Neutrophil (primary cell): Measurements from ENCODE around the gene ZNF493.

Experiments
- H3K27ac ChIP-seq: fragments of 200-600 bp; sonication (generic); 2 replicates; pipeline ENCODE4 v1.5.1; 2016; ENCODE audit warnings: mild to moderate bottlenecking, moderate library complexity
- H3K27me3 ChIP-seq: fragments of 200-600 bp; sonication (generic); 2 replicates; pipeline ENCODE4 v1.6.0; 2016; ENCODE audit warnings: mild to moderate bottlenecking
- H3K36me3 ChIP-seq: fragments of 200-600 bp; sonication (generic); 2 replicates; pipeline ENCODE4 v1.5.1; 2017
- H3K4me1 ChIP-seq, 2 experiments: fragments of 200-600 bp in 1 of 2; sonication (generic) in 1 of 2; 1 replicate in 1 of 2; 2 replicates in 1 of 2; pipeline versions ENCODE4 v1.5.1 to v1.6.1; 2013 to 2016; ENCODE audit warnings: low read depth in 1 of 2, low read length in 1 of 2, mild to moderate bottlenecking in 1 of 2, moderate library complexity in 1 of 2; ENCODE audit not compliant: control insufficient read depth in 1 of 2, insufficient read depth in 1 of 2
- H3K4me3 ChIP-seq, 2 experiments: fragments of 200-600 bp in 1 of 2; sonication (generic) in 1 of 2; 1 replicate in 1 of 2; 2 replicates in 1 of 2; pipeline ENCODE4 v1.5.1; 2013 to 2016; ENCODE audit warnings: low read depth in 1 of 2, low read length in 1 of 2, mild to moderate bottlenecking in 1 of 2, moderate library complexity in 1 of 2
- H3K9me3 ChIP-seq: fragments of 200-600 bp; sonication (generic); 2 replicates; pipeline ENCODE4 v1.5.1; 2016
- TF ChIP-seq, protein P1 (sequence below): fragments of 200-600 bp; sonication (generic); IDR thresholded peaks from 2 replicates; pipeline ENCODE4 v1.5.1; 2016; ENCODE audit warnings: antibody characterized with exemption

Gene ZNF493

DNA sequence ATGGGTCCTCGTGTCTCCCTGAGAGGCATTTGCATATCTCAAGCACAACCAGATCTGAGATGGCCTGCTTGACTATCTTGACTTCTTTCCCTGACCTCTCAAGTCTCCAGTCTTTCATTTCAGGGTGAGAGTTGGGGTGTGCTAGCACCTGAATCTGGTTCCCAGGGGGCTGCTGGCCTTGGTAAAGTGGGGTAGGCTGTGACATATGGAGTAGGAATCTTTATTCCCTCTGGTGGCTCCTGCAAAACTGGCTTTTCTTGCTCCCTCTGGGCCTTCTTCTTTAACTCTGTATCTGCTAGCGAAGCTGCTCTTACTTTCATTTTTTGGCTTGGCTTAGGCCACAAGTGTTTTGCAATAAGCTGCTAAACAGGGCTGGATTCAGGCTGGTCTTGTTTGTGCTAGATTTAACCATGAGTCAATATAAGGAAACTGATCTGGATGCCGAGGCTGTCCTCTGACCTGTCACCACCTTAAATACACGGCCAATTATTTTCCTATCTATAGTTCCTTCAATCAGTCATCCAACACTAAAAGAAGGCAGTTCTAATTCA lies 42.3 kb downstream of the ZNF493 start:
- TF ChIP-seq, protein P1, sequence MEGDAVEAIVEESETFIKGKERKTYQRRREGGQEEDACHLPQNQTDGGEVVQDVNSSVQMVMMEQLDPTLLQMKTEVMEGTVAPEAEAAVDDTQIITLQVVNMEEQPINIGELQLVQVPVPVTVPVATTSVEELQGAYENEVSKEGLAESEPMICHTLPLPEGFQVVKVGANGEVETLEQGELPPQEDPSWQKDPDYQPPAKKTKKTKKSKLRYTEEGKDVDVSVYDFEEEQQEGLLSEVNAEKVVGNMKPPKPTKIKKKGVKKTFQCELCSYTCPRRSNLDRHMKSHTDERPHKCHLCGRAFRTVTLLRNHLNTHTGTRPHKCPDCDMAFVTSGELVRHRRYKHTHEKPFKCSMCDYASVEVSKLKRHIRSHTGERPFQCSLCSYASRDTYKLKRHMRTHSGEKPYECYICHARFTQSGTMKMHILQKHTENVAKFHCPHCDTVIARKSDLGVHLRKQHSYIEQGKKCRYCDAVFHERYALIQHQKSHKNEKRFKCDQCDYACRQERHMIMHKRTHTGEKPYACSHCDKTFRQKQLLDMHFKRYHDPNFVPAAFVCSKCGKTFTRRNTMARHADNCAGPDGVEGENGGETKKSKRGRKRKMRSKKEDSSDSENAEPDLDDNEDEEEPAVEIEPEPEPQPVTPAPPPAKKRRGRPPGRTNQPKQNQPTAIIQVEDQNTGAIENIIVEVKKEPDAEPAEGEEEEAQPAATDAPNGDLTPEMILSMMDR = no peak
- Histone ChIP-seq H3K36me3 (no peaks in the 10 kb centered on the region), H3K27ac (no peak overlapping the region), H3K27me3 (no peaks in the 10 kb centered on the region), H3K9me3 (peaks cover 17% of the 10 kb centered on the region), H3K4me1 (no peaks in the 10 kb centered on the region), H3K4me3 (no peak overlapping the region)

DNA sequence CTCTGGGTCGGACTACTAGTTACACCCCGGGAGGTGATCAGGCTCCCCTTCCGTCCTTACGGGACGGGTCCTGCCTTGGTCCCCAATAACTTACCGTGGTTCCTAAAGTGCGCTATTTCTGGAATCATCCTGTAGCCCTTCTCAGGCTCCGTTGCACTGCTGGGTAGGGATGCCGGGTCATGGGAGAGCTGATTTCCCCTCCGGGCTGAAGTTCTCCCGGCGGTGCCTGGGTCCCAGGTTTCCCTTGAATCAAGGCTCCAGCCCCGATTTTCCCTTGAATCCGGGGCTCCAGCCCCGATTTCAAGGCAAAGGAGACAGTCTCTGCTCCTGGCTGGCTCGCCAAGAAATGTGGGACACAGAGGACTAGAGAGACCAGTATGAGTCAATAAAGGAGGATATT lies 43.4 kb downstream of the ZNF493 start:
- Histone ChIP-seq H3K4me3 (no peak overlapping the region), H3K27ac (no peak overlapping the region), H3K9me3 (peaks cover 15% of the 10 kb centered on the region)

DNA sequence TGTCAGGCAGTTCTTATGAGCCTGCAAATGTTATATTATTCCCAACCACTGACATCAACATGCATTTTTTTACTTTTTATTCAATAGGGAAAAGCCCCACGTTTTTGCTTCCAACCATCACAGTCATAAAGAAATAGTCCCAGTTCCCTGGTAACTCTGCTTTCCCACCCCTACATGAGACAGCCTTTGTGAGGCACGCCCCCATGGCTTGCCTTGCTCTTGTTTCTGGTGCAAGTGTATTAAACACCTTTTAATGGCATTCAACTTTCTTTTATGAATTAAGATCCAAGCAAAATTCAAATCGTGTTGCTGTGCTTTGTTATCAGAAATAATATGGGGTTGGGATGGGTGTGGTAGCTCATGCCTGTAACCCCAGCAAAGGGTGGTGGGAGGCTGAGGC lies 54.3 kb downstream of the ZNF493 start:
- Histone ChIP-seq H3K27me3 (no peaks in the 10 kb centered on the region), H3K27ac (no peak overlapping the region), H3K4me1 (no peaks in the 10 kb centered on the region), H3K9me3 (peaks cover 9% of the 10 kb centered on the region), H3K4me3 (no peak overlapping the region), H3K36me3 (no peaks in the 10 kb centered on the region)
- TF ChIP-seq, protein P1 = no peak

More for the DNA sequence above, 43.4 kb downstream of the ZNF493 start:
- Histone ChIP-seq H3K4me1 (no peaks in the 10 kb centered on the region), H3K36me3 (no peaks in the 10 kb centered on the region), H3K27me3 (no peaks in the 10 kb centered on the region)
- TF ChIP-seq, protein P1 = no peak

DNA sequence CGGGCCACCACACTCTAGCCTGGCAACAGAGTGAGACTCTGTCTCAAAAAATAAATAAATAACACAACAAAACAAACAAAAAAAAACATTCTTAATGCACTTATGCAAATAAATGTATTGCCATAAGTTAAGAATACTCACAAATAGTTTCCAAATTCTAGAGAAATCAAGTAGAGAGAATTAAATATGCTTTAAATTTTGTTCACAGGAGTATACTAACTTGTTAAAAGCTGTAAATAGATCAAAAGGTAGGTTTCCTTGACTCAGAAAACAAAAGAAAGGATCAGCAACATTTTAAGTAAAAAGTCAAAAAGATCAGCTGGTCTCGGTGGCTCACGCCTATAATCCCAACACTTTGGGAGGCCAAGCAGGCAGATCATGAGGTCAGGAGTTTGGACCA lies 58.0 kb downstream of the ZNF493 start:
- TF ChIP-seq, protein P1 = no peak
- H3K27ac ChIP-seq = no peak overlapping the region
- H3K27me3 ChIP-seq = no peaks in the 10 kb centered on the region
- no peaks in the 10 kb centered on the region for H3K4me1 ChIP-seq
- H3K9me3 ChIP-seq = peaks cover 21% of the 10 kb centered on the region
- no peak overlapping the region for H3K4me3 ChIP-seq
- no peaks in the 10 kb centered on the region for H3K36me3 ChIP-seq

DNA sequence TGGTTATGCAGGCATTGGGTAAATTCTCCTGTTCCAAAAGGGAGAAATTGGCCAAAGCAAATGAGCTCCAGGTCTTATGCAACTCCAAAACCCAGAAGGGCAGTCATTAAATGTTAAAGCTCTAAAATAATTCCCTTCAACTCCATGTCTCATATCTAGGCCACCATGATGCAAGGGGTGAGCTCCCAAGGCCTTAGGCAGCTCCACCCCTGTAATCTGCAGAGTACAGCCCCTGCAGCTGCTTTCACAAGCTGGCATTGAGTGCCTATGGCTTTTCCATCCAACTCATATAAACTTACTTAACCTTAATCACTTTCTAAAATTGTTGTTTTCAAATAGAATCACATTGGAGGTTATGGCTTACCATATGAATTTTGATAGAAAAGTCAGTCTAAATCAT lies 63.8 kb downstream of the ZNF493 start:
- H3K4me3 ChIP-seq = no peak overlapping the region
- H3K27me3 ChIP-seq = no peaks in the 10 kb centered on the region
- no peaks in the 10 kb centered on the region for H3K36me3 ChIP-seq
- peaks cover 12% of the 10 kb centered on the region for H3K9me3 ChIP-seq
- H3K4me1 ChIP-seq = peaks cover 9 to 10% of the 10 kb centered on the region in 2 experiments
- TF ChIP-seq, protein P1 = no peak
- H3K27ac ChIP-seq = no peak overlapping the region

DNA sequence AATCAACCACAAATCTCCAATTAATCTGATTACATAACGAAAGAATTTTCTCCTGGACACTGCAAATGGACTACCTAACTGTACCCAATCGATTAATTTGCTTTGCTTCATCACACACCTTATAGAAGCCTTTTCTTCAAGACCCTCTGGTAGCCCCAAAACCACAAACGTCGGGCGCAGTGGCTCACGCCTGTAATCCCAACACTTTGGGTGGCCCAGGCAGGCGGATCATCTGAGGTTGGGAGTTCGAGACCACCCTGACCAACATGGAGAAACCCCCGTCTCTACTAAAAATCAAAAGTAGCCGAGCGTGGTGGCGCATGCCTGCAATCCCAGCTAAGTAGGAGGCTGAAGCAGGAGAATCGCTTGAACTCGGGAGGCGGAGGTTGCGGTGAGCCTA lies 65.6 kb downstream of the ZNF493 start:
- H3K4me1 ChIP-seq = peaks cover 9 to 10% of the 10 kb centered on the region in 2 experiments
- H3K27me3 ChIP-seq = no peaks in the 10 kb centered on the region
- TF ChIP-seq, protein P1 = no peak
- peaks cover 10% of the 10 kb centered on the region for H3K9me3 ChIP-seq
- no peak overlapping the region for H3K4me3 ChIP-seq
- H3K36me3 ChIP-seq = no peaks in the 10 kb centered on the region
- H3K27ac ChIP-seq = no peak overlapping the region
